Measurements from ENCODE around the gene LARP1. TPM values are rescaled to one million over a fixed set of nuclear protein-coding genes. Genes with fewer than 3 reads are reported as not detected.

LARP1 gene
- total and polyA plus RNA-seq, 9 of the 15 experiments (the other 6 are each of a cell fraction or from before 2014, with no cell fraction given): 22.6 to 300 (median 92.0) TPM

DNA sequence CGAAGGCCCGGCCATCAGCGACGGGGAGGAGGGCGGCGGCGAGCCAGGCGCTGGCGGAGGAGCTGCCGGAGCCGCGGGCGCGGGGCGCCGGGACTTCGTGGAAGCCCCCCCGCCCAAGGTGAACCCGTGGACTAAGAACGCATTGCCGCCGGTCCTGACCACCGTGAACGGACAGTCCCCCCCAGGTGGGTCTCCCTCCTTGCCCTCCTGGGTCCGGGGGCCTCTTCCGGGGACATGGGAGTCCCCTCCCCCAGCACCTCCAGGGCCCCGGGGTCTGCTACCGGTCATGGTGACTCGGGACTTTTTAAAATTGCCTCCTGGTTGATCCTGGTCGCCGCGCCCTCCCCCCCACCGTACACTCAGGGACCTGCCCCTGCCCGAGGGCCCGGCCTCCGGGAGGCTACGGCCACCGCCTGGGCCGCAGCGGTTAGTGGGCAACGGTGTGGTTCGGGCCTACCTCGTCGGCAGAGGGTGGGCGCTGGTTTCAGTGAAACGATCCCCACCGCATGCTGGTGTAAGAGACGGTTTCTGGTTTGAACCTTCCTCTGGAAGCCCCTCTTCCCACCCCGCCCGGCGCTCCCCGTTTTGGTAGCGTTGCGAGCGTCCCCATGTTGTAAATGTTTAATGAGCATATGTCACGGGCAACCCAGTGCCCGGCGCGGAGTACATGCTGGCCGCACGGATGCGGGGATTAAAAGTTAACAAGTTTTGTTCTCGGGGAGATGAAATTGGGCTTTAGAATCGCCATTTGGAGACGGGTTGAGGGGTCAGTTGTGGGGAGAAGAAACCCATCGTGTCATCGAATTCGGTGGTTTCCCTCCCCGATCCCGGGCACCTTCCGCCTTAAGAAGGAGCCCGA is 1.1 kb downstream of the LARP1 start (continued):
- TF ChIP-seq RBM22 (IDR thresholded peaks at IDR 0.05; ENCODE audit: low read depth, low read length, poor library complexity, severe bottlenecking) (peak; percentile 85), SP1 (CRISPR knock-in tag; IDR thresholded peaks at IDR 0.05) (no peak), U2AF2 (optimal IDR thresholded peaks at IDR 0.05; ENCODE audit: low read depth, low read length) (no peak), POLR2A (conservative IDR thresholded peaks at IDR 0.05) (peak; percentile 57; the same call in 1 of the 2 replicates), ADNP (tag; IDR thresholded peaks at IDR 0.05) (no peak), ZNF324 (CRISPR knock-in tag; IDR thresholded peaks at IDR 0.05) (no peak), BCL6 (CRISPR knock-in tag; IDR thresholded peaks at IDR 0.05) (no peak), MTA2 (IDR thresholded peaks at IDR 0.05; ENCODE audit: low read depth) (no peak), DIDO1 (tag; IDR thresholded peaks at IDR 0.05; ENCODE audit: low read depth) (no peak), TBP (optimal IDR thresholded peaks at IDR 0.05; ENCODE audit: low read depth, low read length) (no peak), CEBPB (tag; IDR thresholded peaks at IDR 0.05) (no peak), ZNF77 (CRISPR knock-in tag; IDR thresholded peaks at IDR 0.05) (no peak), KAT2B (IDR thresholded peaks at IDR 0.05; ENCODE audit: low read depth, low read length) (no peak), NFE2L1 (tag; IDR thresholded peaks at IDR 0.05; ENCODE audit: borderline replicate concordance, low read depth) (no peak), MCM5 (IDR thresholded peaks at IDR 0.05; ENCODE audit: low read depth) (no peak), ZNF143 (CRISPR knock-in tag; IDR thresholded peaks at IDR 0.05) (0 out of 2 replicates have a peak, but pooled peaks have one; percentile 3), ZNF668 (CRISPR knock-in tag; IDR thresholded peaks at IDR 0.05) (no peak)
- TF ChIP-seq, protein P1, sequence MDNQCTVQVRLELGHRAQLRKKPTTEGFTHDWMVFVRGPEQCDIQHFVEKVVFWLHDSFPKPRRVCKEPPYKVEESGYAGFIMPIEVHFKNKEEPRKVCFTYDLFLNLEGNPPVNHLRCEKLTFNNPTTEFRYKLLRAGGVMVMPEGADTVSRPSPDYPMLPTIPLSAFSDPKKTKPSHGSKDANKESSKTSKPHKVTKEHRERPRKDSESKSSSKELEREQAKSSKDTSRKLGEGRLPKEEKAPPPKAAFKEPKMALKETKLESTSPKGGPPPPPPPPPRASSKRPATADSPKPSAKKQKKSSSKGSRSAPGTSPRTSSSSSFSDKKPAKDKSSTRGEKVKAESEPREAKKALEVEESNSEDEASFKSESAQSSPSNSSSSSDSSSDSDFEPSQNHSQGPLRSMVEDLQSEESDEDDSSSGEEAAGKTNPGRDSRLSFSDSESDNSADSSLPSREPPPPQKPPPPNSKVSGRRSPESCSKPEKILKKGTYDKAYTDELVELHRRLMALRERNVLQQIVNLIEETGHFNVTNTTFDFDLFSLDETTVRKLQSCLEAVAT (IDR thresholded peaks at IDR 0.05): peak; percentile 32 to 54; a peak in 1 of 4 replicates
- TF ChIP-seq, protein P2, sequence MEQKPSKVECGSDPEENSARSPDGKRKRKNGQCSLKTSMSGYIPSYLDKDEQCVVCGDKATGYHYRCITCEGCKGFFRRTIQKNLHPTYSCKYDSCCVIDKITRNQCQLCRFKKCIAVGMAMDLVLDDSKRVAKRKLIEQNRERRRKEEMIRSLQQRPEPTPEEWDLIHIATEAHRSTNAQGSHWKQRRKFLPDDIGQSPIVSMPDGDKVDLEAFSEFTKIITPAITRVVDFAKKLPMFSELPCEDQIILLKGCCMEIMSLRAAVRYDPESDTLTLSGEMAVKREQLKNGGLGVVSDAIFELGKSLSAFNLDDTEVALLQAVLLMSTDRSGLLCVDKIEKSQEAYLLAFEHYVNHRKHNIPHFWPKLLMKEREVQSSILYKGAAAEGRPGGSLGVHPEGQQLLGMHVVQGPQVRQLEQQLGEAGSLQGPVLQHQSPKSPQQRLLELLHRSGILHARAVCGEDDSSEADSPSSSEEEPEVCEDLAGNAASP (IDR thresholded peaks at IDR 0.05): no peak
- TF ChIP-seq, protein P3, sequence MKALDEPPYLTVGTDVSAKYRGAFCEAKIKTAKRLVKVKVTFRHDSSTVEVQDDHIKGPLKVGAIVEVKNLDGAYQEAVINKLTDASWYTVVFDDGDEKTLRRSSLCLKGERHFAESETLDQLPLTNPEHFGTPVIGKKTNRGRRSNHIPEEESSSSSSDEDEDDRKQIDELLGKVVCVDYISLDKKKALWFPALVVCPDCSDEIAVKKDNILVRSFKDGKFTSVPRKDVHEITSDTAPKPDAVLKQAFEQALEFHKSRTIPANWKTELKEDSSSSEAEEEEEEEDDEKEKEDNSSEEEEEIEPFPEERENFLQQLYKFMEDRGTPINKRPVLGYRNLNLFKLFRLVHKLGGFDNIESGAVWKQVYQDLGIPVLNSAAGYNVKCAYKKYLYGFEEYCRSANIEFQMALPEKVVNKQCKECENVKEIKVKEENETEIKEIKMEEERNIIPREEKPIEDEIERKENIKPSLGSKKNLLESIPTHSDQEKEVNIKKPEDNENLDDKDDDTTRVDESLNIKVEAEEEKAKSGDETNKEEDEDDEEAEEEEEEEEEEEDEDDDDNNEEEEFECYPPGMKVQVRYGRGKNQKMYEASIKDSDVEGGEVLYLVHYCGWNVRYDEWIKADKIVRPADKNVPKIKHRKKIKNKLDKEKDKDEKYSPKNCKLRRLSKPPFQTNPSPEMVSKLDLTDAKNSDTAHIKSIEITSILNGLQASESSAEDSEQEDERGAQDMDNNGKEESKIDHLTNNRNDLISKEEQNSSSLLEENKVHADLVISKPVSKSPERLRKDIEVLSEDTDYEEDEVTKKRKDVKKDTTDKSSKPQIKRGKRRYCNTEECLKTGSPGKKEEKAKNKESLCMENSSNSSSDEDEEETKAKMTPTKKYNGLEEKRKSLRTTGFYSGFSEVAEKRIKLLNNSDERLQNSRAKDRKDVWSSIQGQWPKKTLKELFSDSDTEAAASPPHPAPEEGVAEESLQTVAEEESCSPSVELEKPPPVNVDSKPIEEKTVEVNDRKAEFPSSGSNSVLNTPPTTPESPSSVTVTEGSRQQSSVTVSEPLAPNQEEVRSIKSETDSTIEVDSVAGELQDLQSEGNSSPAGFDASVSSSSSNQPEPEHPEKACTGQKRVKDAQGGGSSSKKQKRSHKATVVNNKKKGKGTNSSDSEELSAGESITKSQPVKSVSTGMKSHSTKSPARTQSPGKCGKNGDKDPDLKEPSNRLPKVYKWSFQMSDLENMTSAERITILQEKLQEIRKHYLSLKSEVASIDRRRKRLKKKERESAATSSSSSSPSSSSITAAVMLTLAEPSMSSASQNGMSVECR (CRISPR knock-in tag; IDR thresholded peaks at IDR 0.05): peak; percentile 71; the same call in 1 of the 2 replicates
- TF ChIP-seq, protein P4, sequence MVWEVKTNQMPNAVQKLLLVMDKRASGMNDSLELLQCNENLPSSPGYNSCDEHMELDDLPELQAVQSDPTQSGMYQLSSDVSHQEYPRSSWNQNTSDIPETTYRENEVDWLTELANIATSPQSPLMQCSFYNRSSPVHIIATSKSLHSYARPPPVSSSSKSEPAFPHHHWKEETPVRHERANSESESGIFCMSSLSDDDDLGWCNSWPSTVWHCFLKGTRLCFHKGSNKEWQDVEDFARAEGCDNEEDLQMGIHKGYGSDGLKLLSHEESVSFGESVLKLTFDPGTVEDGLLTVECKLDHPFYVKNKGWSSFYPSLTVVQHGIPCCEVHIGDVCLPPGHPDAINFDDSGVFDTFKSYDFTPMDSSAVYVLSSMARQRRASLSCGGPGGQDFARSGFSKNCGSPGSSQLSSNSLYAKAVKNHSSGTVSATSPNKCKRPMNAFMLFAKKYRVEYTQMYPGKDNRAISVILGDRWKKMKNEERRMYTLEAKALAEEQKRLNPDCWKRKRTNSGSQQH (CRISPR knock-in tag; IDR thresholded peaks at IDR 0.05): no peak
